ENCODE data around the gene DENND6B. TPM values are rescaled to one million over a fixed set of nuclear protein-coding genes. Genes with fewer than 3 reads are reported as not detected.

DENND6B gene
- total and polyA plus RNA-seq, 2 experiments from 2014 or later: 0.71 to 1.3 TPM

GRCh38 chr22:50308986-50309600 is 17.7 kb downstream of the DENND6B start:
- H3K36me3 ChIP-seq (ENCODE audit: insufficient read depth): no peaks in the 10 kb centered on the region
- H3K4me1 ChIP-seq (ENCODE audit: insufficient read depth): peaks cover 18% of the 10 kb centered on the region; the same call in 1 of the 2 replicates
- no peak overlapping the region for H2AFZ ChIP-seq
- H3K27me3 ChIP-seq (ENCODE audit: insufficient read depth): peaks cover 11% of the 10 kb centered on the region
- no peak for ATAC-seq
- no peak overlapping the region for H3K4me2 ChIP-seq
- Mint-ChIP-seq H3K4me1 (peaks cover 16% of the 10 kb centered on the region), H3K4me3 (peak overlapping the region; percentile 9; the same call in 1 of the 3 replicates), H3K27me3 (ENCODE audit: insufficient read depth, low read depth, poor library complexity) (peaks cover 25% of the 10 kb centered on the region), H3K36me3 (ENCODE audit: low read depth) (no peaks in the 10 kb centered on the region), H3K9me3 (no peaks in the 10 kb centered on the region), H3K27ac (no peak overlapping the region)
- no peaks in the 10 kb centered on the region for H3K79me2 ChIP-seq (replicated peaks; ENCODE audit: insufficient read depth)
- H3K27ac ChIP-seq (ENCODE audit: low read depth): 0 out of 2 replicates have a peak overlapping the region, but pooled peaks have one; percentile 66
- no peak for TF ChIP-seq CTCF (conservative IDR thresholded peaks at IDR 0.05; ENCODE audit: low read depth in 2 of 2)
- TF ChIP-seq STAT1 (IDR thresholded peaks at IDR 0.05; ENCODE audit: unreplicated experiment): no peak
- no peak for TF ChIP-seq EZH2 (IDR thresholded peaks at IDR 0.05; ENCODE audit: low read depth, unreplicated experiment)
- no peak for TF ChIP-seq ETS1 (IDR thresholded peaks at IDR 0.05)
- no peak for TF ChIP-seq REST (IDR thresholded peaks at IDR 0.05; ENCODE audit: unreplicated experiment)
- TF ChIP-seq ZNF114 (CRISPR knock-in tag; IDR thresholded peaks at IDR 0.05): no peak
- TF ChIP-seq ZNF331 (CRISPR knock-in tag; IDR thresholded peaks at IDR 0.05; ENCODE audit: low read depth): no peak
- no peak for TF ChIP-seq POLR2AphosphoS5 (IDR thresholded peaks at IDR 0.05; ENCODE audit: low read depth)
- TF ChIP-seq ZNF462 (CRISPR knock-in tag; IDR thresholded peaks at IDR 0.05): no peak
- TF ChIP-seq EZH2phosphoT487 (IDR thresholded peaks at IDR 0.05; ENCODE audit: unreplicated experiment): no peak
- TF ChIP-seq CREB1 (CRISPR knock-in tag; IDR thresholded peaks at IDR 0.05; ENCODE audit: low read depth): no peak
- TF ChIP-seq NANOG (IDR thresholded peaks at IDR 0.05; ENCODE audit: borderline replicate concordance): no peak
- no peak for TF ChIP-seq JUNB (IDR thresholded peaks at IDR 0.05; ENCODE audit: unreplicated experiment)
- H4K20me1 ChIP-seq (replicated peaks; ENCODE audit: insufficient read depth): peaks cover 5% of the 10 kb centered on the region
- no peaks in the 10 kb centered on the region for H3K9me2 ChIP-seq (ENCODE audit: insufficient read depth)
- 0 out of 2 replicates have a peak, but pooled peaks cover 6% of the 10 kb centered on the region for H3F3A ChIP-seq (replicated peaks; ENCODE audit: low read depth)
- no peak overlapping the region for H3K4me3 ChIP-seq
- DNase-seq (ENCODE audit: low spot score): no peak

All from GM23338 (cell line).